Right hindlimb (tissue), 1 donor: ENCODE measurements around the gene POP7.

Experiments
- DNase-seq: peaks from one replicate; pipeline ENCODE4 v3.0.0-alpha.2; 2018

The POP7 gene

GRCh38 chr7:100726996-100727761, 21.3 kb downstream of the POP7 start:
- DNase-seq: peak; percentile 84

- DNase-seq: no peak
These were observed 22.3 kb downstream of the POP7 start for GRCh38 chr7:100728196-100728595.

- no peak for DNase-seq
These were observed 24.3 kb downstream of the POP7 start for GRCh38 chr7:100730136-100730800.

GRCh38 chr7:100731937-100732636, 26.2 kb downstream of the POP7 start:
- no peak for DNase-seq

GRCh38 chr7:100735730-100736129, 29.8 kb downstream of the POP7 start:
- DNase-seq: no peak

- DNase-seq: no peak
These were observed 30.8 kb downstream of the POP7 start for GRCh38 chr7:100736671-100737070.

GRCh38 chr7:100739934-100740333, 34.0 kb downstream of the POP7 start:
- DNase-seq: no peak

GRCh38 chr7:100744605-100745004, 38.7 kb downstream of the POP7 start:
- DNase-seq: no peak

GRCh38 chr7:100745184-100745583, 39.3 kb downstream of the POP7 start:
- peak; percentile 81 for DNase-seq

- no peak for DNase-seq
These were observed 47.1 kb downstream of the POP7 start for GRCh38 chr7:100752994-100753393.

GRCh38 chr7:100753750-100754149, 47.8 kb downstream of the POP7 start:
- DNase-seq: no peak
